ENCODE measurements around the gene ARID5A.

Gene ARID5A

GRCh38 chr2:96601382-96602292, 65.1 kb downstream of the ARID5A start:
- DNase-seq (ENCODE audit: low read depth in 2 of 2), result no peak
